Stomach (tissue), 9 donors: ENCODE results near the gene LANCL1. TPM values are rescaled to one million over a fixed set of nuclear protein-coding genes. Genes with fewer than 3 reads are reported as not detected.

Experiments
- DNase-seq, 2 donors: peaks; one replicate each; pipeline versions ENCODE4 v3.0.0 to v3.0.0-alpha.2; 2013 to 2019
- H3K27ac ChIP-seq, 5 donors: fragments of 200-600 bp in 4 of 5; sonication (generic) in 4 of 5; one replicate each; pipeline ENCODE4 v1.5.1; 2013 to 2019; ENCODE audit warnings: mild to moderate bottlenecking in 1 of 5, moderate library complexity in 1 of 5
- H3K27me3 ChIP-seq, 3 donors: fragments of 200-600 bp; sonication (generic); one replicate each; pipeline ENCODE4 v1.5.1; 2017 to 2019; ENCODE audit warnings: mixed run types in 1 of 3
- H3K36me3 ChIP-seq, 4 donors: fragments of 200-600 bp; sonication (generic); 1 replicate in 3 of 4; 2 replicates in 1 of 4; pipeline ENCODE4 v1.5.1; 2016 to 2019
- H3K4me1 ChIP-seq, 4 donors: fragments of 200-600 bp; sonication (generic); one replicate each; pipeline ENCODE4 v1.5.1; 2016 to 2019
- H3K4me3 ChIP-seq, 4 donors: fragments of 200-600 bp; sonication (generic) in 3 of 4; one replicate each; pipeline ENCODE4 v1.5.1; 2016 to 2019; ENCODE audit warnings: mild to moderate bottlenecking in 1 of 4
- H3K9me3 ChIP-seq, 4 donors: fragments of 200-600 bp; sonication (generic); one replicate each; pipeline ENCODE4 v1.5.1; 2016 to 2019
- EP300 ChIP-seq: sonication (generic); formaldehyde crosslinking; IDR thresholded peaks from one replicate; pipeline ENCODE4 v1.6.1; 2017; ENCODE audit warnings: antibody characterized with exemption
- POLR2A ChIP-seq, 4 donors: fragments of 450-650 bp; IDR thresholded peaks; one replicate each; pipeline ENCODE4 v1.6.1; 2016; ENCODE audit warnings: antibody characterized with exemption in 4 of 4, control low read depth in 2 of 4, mild to moderate bottlenecking in 1 of 4, moderate library complexity in 1 of 4
- POLR2AphosphoS5 ChIP-seq, 3 donors: sonication (generic); formaldehyde crosslinking; IDR thresholded peaks; one replicate each; pipeline ENCODE4 v1.6.1; 2016; ENCODE audit warnings: antibody characterized with exemption in 3 of 3
- WGBS, 5 donors: extraction: QIAGEN DNeasy Blood & Tissue Kit in 3 of 5; methylation state at CpG; one replicate each; pipeline versions ENCODE4 v1.1.5 to v1.1.7; 2013 to 2018; 5-methylcytosine and 5-hydroxymethylcytosine counted together
- intact Hi-C: fragments of 100-400 bp; cut with DNase I; formaldehyde crosslinking; loops from one replicate; pipeline ENCODE4 v1.15.1; 2023; ENCODE audit warnings: low total_unique reads
- polyA plus RNA-seq, 3 donors: library from polyadenylated mRNA; stranded (reverse); fragments of 200-250 nt; gene quantifications; one replicate each; pipeline ENCODE4 v1.2.3, GENCODE V29; 2013
- total RNA-seq, 5 donors: library from RNA; depleted of rRNA; stranded (reverse); fragments of >200 nt; gene quantifications; one replicate each; pipeline versions ENCODE4 v1.1.0 to v1.2.3, GENCODE V29; 2014 to 2016
- TF ChIP-seq, protein P1 (sequence below), 7 experiments: fragments of 450-650 bp in 4 of 7; fragments of 200-600 bp in 3 of 7; sonication (generic) in 3 of 7; IDR thresholded peaks; one replicate each; pipeline ENCODE4 v1.5.1; 2016 to 2019; ENCODE audit warnings: antibody characterized with exemption in 7 of 7, control low read depth in 2 of 7, mild to moderate bottlenecking in 1 of 7
- donor health status: healthy with polysubstance abuse.
- donor health status: Bipolar disorder and iron deficiency.
- donor health status: healthy.

LANCL1 gene
- total and polyA plus RNA-seq, 8 donors: 0.87 to 49.6 (median 19.8) TPM

DNA sequence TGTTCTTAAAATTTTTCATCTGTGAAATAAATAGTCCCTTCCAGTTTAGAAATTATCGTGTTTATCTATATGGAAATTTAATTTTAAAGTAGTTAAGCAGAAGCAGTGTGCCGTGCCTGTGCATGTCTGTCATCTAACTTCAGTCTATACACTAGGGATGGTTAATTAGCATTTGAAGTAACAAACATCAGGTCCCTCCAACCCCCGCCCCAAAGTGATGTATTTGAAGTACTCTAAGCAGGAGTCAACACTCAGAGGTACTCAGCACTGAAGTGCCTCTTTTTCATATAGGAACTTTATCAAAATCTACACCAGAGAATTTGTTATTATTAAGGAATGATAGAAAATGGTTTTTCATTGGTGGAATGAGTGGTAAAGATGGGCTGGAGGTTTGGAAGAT lies 33.0 kb downstream of the LANCL1 start:
- Histone ChIP-seq H3K27me3 (no peaks in the 10 kb centered on the region), H3K27ac (no peak overlapping the region), H3K9me3 (peaks cover 0 to 14% (median 5%) of the 10 kb centered on the region in 4 donors), H3K4me1 (no peaks in the 10 kb centered on the region), H3K36me3 (peaks cover 2 to 46% (median 43%) of the 10 kb centered on the region in 4 donors), H3K4me3 (no peak overlapping the region)
- 94 to 99% (median 97%) methylated on average over 3 of the region's 3 CpGs for WGBS, 5 donors
- intact Hi-C loops: no loop called here
- TF ChIP-seq, protein P1, sequence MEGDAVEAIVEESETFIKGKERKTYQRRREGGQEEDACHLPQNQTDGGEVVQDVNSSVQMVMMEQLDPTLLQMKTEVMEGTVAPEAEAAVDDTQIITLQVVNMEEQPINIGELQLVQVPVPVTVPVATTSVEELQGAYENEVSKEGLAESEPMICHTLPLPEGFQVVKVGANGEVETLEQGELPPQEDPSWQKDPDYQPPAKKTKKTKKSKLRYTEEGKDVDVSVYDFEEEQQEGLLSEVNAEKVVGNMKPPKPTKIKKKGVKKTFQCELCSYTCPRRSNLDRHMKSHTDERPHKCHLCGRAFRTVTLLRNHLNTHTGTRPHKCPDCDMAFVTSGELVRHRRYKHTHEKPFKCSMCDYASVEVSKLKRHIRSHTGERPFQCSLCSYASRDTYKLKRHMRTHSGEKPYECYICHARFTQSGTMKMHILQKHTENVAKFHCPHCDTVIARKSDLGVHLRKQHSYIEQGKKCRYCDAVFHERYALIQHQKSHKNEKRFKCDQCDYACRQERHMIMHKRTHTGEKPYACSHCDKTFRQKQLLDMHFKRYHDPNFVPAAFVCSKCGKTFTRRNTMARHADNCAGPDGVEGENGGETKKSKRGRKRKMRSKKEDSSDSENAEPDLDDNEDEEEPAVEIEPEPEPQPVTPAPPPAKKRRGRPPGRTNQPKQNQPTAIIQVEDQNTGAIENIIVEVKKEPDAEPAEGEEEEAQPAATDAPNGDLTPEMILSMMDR (IDR thresholded peaks at IDR 0.05): no peak
- TF ChIP-seq POLR2A (IDR thresholded peaks at IDR 0.05): no peak
- TF ChIP-seq POLR2AphosphoS5 (IDR thresholded peaks at IDR 0.05): no peak
- no peak for TF ChIP-seq EP300
- DNase-seq: no peak

DNA sequence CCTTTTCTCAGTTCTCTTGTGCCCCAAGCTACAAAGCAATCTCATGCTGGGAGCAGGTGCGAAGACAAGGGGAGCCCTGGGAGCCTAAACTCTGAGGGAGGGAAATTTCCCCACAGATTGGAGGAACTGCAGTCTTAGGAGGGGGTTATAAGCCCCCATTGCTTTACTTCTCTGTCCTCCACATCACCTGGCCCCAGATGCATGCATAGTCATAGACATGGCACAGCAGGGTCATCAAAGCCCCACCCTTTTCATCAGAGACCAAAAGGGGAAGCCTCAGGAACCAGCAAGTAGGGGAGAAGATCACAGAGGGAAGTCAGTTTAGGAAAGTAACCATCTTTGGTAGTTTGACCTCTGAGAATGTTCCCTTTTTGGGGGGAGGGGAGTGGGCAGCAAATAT lies 33.7 kb downstream of the LANCL1 start:
- no peak for TF ChIP-seq POLR2AphosphoS5 (IDR thresholded peaks at IDR 0.05)
- no peak for TF ChIP-seq EP300
- TF ChIP-seq, protein P1 (IDR thresholded peaks at IDR 0.05): no peak
- TF ChIP-seq POLR2A (IDR thresholded peaks at IDR 0.05): no peak
- H3K27ac ChIP-seq: no peak overlapping the region

GRCh38 chr2:210442457-210442856 lies 34.1 kb downstream of the LANCL1 start:
- no peak overlapping the region for H3K4me3 ChIP-seq
- no peaks in the 10 kb centered on the region for H3K4me1 ChIP-seq
- intact Hi-C loops: no loop called here
- H3K27me3 ChIP-seq: no peaks in the 10 kb centered on the region
- H3K27ac ChIP-seq: no peak overlapping the region
- DNase-seq: no peak
- WGBS, 5 donors: 86 to 100% (median 90%) methylated on average over 2 of the region's 2 CpGs
- TF ChIP-seq POLR2AphosphoS5 (IDR thresholded peaks at IDR 0.05) (no peak), POLR2A (IDR thresholded peaks at IDR 0.05) (no peak), EP300 (no peak)
- TF ChIP-seq, protein P1 (IDR thresholded peaks at IDR 0.05): no peak
- H3K36me3 ChIP-seq: peaks cover 2 to 53% (median 46%) of the 10 kb centered on the region in 4 donors
- peaks cover 0 to 7% (median 3%) of the 10 kb centered on the region in 4 donors for H3K9me3 ChIP-seq

More for the DNA sequence above, 33.7 kb downstream of the LANCL1 start:
- DNase-seq: no peak
- Histone ChIP-seq H3K9me3 (peaks cover 0 to 11% (median 5%) of the 10 kb centered on the region in 4 donors), H3K27me3 (no peaks in the 10 kb centered on the region), H3K4me3 (no peak overlapping the region), H3K4me1 (no peaks in the 10 kb centered on the region), H3K36me3 (peaks cover 2 to 51% (median 45%) of the 10 kb centered on the region in 4 donors)
- 92 to 100% (median 95%) methylated on average over 1 of the region's 1 CpG for WGBS, 5 donors
- intact Hi-C loops: no loop called here

DNA sequence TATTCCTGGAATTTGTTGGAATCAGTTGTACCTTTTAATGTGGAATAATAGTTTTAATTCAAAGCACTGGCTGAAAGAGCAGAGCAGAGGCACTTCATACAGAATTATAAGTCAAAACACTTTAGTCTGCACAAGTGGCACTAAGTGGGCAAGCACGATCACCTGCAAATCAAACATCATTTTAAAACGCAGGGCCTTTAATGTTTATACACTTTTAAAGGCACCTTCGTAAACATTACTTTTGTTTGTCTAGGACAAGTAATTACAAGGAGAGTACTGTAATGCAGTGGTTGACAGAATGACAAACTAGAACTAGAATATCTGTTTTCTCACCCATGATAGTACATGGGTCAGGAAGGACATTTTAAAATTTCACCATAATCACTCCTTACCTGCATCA lies 36.4 kb downstream of the LANCL1 start:
- H3K9me3 ChIP-seq: no peaks in the 10 kb centered on the region

More for the DNA sequence above, 36.4 kb downstream of the LANCL1 start:
- Histone ChIP-seq H3K4me3 (no peak overlapping the region), H3K27me3 (no peaks in the 10 kb centered on the region), H3K4me1 (no peaks in the 10 kb centered on the region), H3K36me3 (peaks cover 5 to 67% (median 59%) of the 10 kb centered on the region in 4 donors), H3K27ac (no peak overlapping the region)
- intact Hi-C loops: no loop called here
- DNase-seq: no peak
- TF ChIP-seq POLR2A (IDR thresholded peaks at IDR 0.05) (no peak), EP300 (no peak), POLR2AphosphoS5 (IDR thresholded peaks at IDR 0.05) (no peak)
- TF ChIP-seq, protein P1 (IDR thresholded peaks at IDR 0.05): no peak
- 27 to 57% (median 36%) methylated on average over 3 of the region's 3 CpGs for WGBS, 5 donors
